K562 (cell line): ENCODE measurements around the gene ODAD2. TPM values are rescaled to one million over a fixed set of nuclear protein-coding genes. Genes with fewer than 3 reads are reported as not detected.
A peak's percentile ranks its signal among the peaks of the same experiment; 100 is the strongest.

Experiments
- ATAC-seq: fragments of 200-7000 bp; cut with Tn5 transposase; 3 replicates; pipeline ENCODE4 v1.9.1; 2020; ENCODE audit warnings: moderate library complexity
- BruUV-seq: library from RNA; stranded (reverse); fragments of 400-500 nt; replicated peaks from 2 replicates; lab custom pipeline; 2021; lab: Mats Ljungman, UMichigan
- CTCF ChIA-PET: fragments of 300-600 bp; formaldehyde crosslinking; extraction: SDS; loops from one replicate; lab custom pipeline; 2021; ENCODE audit warnings: low intra/inter-chr PET ratio; lab: Yijun Ruan, JAX
- POLR2A ChIA-PET: fragments of 300-600, 350-650 bp; sonication (Branson Sonifier 250); formaldehyde crosslinking; extraction: SDS; loops from one replicate; lab custom pipeline; 2021; ENCODE audit warnings: antibody characterized with exemption, inconsistent platforms; lab: Yijun Ruan, JAX
- DNase-seq, 4 experiments: peaks; one replicate each; pipeline versions ENCODE4 v3.0.0 to v3.0.0-alpha.2; 2011 to 2018; ENCODE audit warnings: low spot score in 3 of 4, mixed read lengths in 3 of 4; ENCODE audit errors: extremely low read depth in 1 of 4
- FAIRE-seq: peaks from 2 replicates; lab custom pipeline; 2011; peaks lifted over from hg19 to GRCh38; lab: Jason Lieb, UNC
- H2AFZ ChIP-seq: 2 replicates; pipeline ENCODE4 v1.6.0; 2011; ENCODE audit warnings: low read depth, low read length, control low read depth, inconsistent platforms
- H3K27ac ChIP-seq: fragments of 200-600 bp; 3 replicates; pipeline ENCODE4 v1.8.0; 2011; ENCODE audit warnings: low read depth, mild to moderate bottlenecking, control low read depth, inconsistent platforms, low read length, moderate library complexity, mixed read lengths; ENCODE audit errors: extremely low read depth
- H3K27me3 ChIP-seq, 2 experiments: fragments of 300-600 bp in 1 of 2; 2 replicates in 1 of 2; 3 replicates in 1 of 2; pipeline versions ENCODE4 v1.6.0 to v1.8.0; 2011; ENCODE audit warnings: inconsistent platforms in 2 of 2, low read length in 2 of 2, mild to moderate bottlenecking in 1 of 2, mixed read lengths in 1 of 2, moderate library complexity in 1 of 2; ENCODE audit not compliant: control insufficient read depth in 2 of 2, insufficient read depth in 2 of 2
- H3K36me3 ChIP-seq: fragments of 300-600 bp; 3 replicates; pipeline ENCODE4 v1.8.0; 2011; ENCODE audit warnings: mild to moderate bottlenecking, low read length, inconsistent platforms; ENCODE audit not compliant: control insufficient read depth, insufficient read depth
- H3K4me1 ChIP-seq, 2 experiments: fragments of 200-600 bp in 1 of 2; replicated peaks in 1 of 2; 2 replicates in 1 of 2; 3 replicates in 1 of 2; pipeline versions ENCODE4 v1.5.1 to v1.8.0; 2011; ENCODE audit warnings: inconsistent platforms in 2 of 2, low read length in 2 of 2, mild to moderate bottlenecking in 1 of 2, mixed read lengths in 1 of 2, moderate library complexity in 1 of 2; ENCODE audit not compliant: control insufficient read depth in 2 of 2, insufficient read depth in 2 of 2
- H3K4me2 ChIP-seq: 2 replicates; pipeline ENCODE4 v1.6.1; 2011; ENCODE audit warnings: low read length, control low read depth, inconsistent platforms, mixed read lengths; ENCODE audit not compliant: insufficient read depth
- H3K4me3 ChIP-seq: fragments of 200-600 bp; sonication (generic), shearing (Covaris generic); 2 replicates; pipeline ENCODE4 v1.5.1; 2016; ENCODE audit warnings: control low read depth, inconsistent platforms
- H3K79me2 ChIP-seq: fragments of 200-600 bp; 3 replicates; pipeline ENCODE4 v1.8.0; 2011; ENCODE audit warnings: low read length, inconsistent platforms; ENCODE audit not compliant: control insufficient read depth, insufficient read depth
- H3K9ac ChIP-seq, 2 experiments: 2 replicates each; pipeline versions ENCODE4 v1.6.0 to v1.6.1; 2011; ENCODE audit warnings: low read depth in 2 of 2, low read length in 2 of 2, control low read depth in 1 of 2, inconsistent platforms in 1 of 2, mild to moderate bottlenecking in 1 of 2, mixed read lengths in 1 of 2; ENCODE audit not compliant: insufficient read depth in 1 of 2
- H3K9me1 ChIP-seq: one replicate; pipeline ENCODE4 v1.6.0; 2011; ENCODE audit warnings: inconsistent platforms, mild to moderate bottlenecking, low read length, moderate library complexity; ENCODE audit not compliant: control insufficient read depth, insufficient read depth
- H3K9me3 ChIP-seq: replicated peaks from 2 replicates; pipeline ENCODE4 v1.5.1; 2011; ENCODE audit warnings: low read depth, low read length, inconsistent platforms; ENCODE audit not compliant: control insufficient read depth, insufficient read depth
- H4K20me1 ChIP-seq: replicated peaks from 2 replicates; pipeline ENCODE4 v1.6.1; 2011; ENCODE audit warnings: low read length, inconsistent platforms, mixed read lengths; ENCODE audit not compliant: control insufficient read depth, insufficient read depth
- ARHGAP35 ChIP-seq: fragments of 450-650 bp; IDR thresholded peaks from 2 replicates; pipeline ENCODE4 v1.6.1; 2018; ENCODE audit not compliant: partially characterized antibody
- CTCF ChIP-seq, 3 experiments: IDR thresholded peaks in 2 of 3; conservative IDR thresholded peaks in 1 of 3; 2 replicates each; pipeline ENCODE4 v1.5.1; 2011 to 2012; ENCODE audit warnings: low read length in 3 of 3, mild to moderate bottlenecking in 3 of 3, control low read depth in 2 of 3, improper control_type of control experiment in 1 of 3, inconsistent platforms in 1 of 3, low read depth in 1 of 3, mixed read lengths in 1 of 3, moderate library complexity in 1 of 3; ENCODE audit not compliant: insufficient read depth in 2 of 3
- ESRRB ChIP-seq: fragments of 250-450 bp; sonication (Bioruptor Pico); IDR thresholded peaks from 2 replicates; pipeline ENCODE4 v1.5.0; 2020; ENCODE audit warnings: mild to moderate bottlenecking, moderate library complexity, borderline replicate concordance
- GTF2B ChIP-seq: IDR thresholded peaks from 2 replicates; pipeline ENCODE4 v1.6.1; 2011; ENCODE audit not compliant: insufficient read length; ENCODE audit errors: extremely low read depth
- MEIS2 ChIP-seq: fragments of 450-650 bp; IDR thresholded peaks from 2 replicates; pipeline ENCODE4 v1.6.1; 2014; ENCODE audit warnings: mild to moderate bottlenecking; ENCODE audit not compliant: partially characterized antibody
- MTA1 ChIP-seq: fragments of 450-650 bp; IDR thresholded peaks from 2 replicates; pipeline ENCODE4 v1.6.1; 2017; ENCODE audit warnings: borderline replicate concordance
- NFATC3 ChIP-seq: fragments of 450-650 bp; IDR thresholded peaks from 2 replicates; pipeline ENCODE4 v1.6.1; 2017; ENCODE audit warnings: mild to moderate bottlenecking
- RBM14 ChIP-seq: fragments of 200-400 bp; formaldehyde crosslinking; IDR thresholded peaks from 2 replicates; pipeline ENCODE4 v1.6.1; 2018; ENCODE audit warnings: low read depth, mild to moderate bottlenecking, low read length, moderate library complexity, borderline replicate concordance; ENCODE audit not compliant: insufficient read depth
- RBM25 ChIP-seq: fragments of 200-400 bp; formaldehyde crosslinking; IDR thresholded peaks from 2 replicates; pipeline ENCODE4 v1.6.1; 2018; ENCODE audit warnings: low read length, low read depth, moderate library complexity; ENCODE audit not compliant: severe bottlenecking
- RFX7 ChIP-seq: fragments of 250-450 bp; sonication (Bioruptor Pico); IDR thresholded peaks from 2 replicates; pipeline ENCODE4 v1.5.1; 2021; ENCODE audit warnings: mild to moderate bottlenecking
- STAG1 ChIP-seq: sonication (generic); formaldehyde crosslinking; IDR thresholded peaks from 2 replicates; pipeline ENCODE4 v1.5.0; 2020; ENCODE audit warnings: missing genetic modification reagents, borderline replicate concordance
- TARDBP ChIP-seq: fragments of 450-650 bp; IDR thresholded peaks from 2 replicates; pipeline ENCODE4 v1.6.1; 2016
- ZBED1 ChIP-seq: IDR thresholded peaks from 2 replicates; pipeline ENCODE4 v1.6.1; 2014
- ZNF75A ChIP-seq: fragments of 450-650 bp; formaldehyde crosslinking; IDR thresholded peaks from 2 replicates; pipeline ENCODE4 v1.4.0; 2020; ENCODE audit warnings: mild to moderate bottlenecking
- WGBS: fragments of 100-300 bp; shearing (Covaris generic); methylation state at CpG from one replicate; pipeline ENCODE4 v1.1.6; 2016; ENCODE audit warnings: low coverage, mixed read lengths; ENCODE audit not compliant: insufficient coverage; ENCODE audit errors: missing lambda C conversion rate; 5-methylcytosine and 5-hydroxymethylcytosine counted together
- in situ Hi-C: fragments of 300-500 bp; cut with MboI; formaldehyde crosslinking; loops from 4 replicates; pipeline ENCODE4 v1.15.0; 2018; ENCODE audit warnings: inconsistent platforms, mixed read lengths
- intact Hi-C: fragments of 100-400 bp; cut with micrococcal nuclease; formaldehyde crosslinking; loops from 2 replicates; pipeline ENCODE4 v1.14.2; 2022
- polyA plus RNA-seq, 8 experiments: library from polyadenylated mRNA; depleted of rRNA in 4 of 8; stranded (reverse) in 5 of 8; unstranded in 3 of 8; fragments of >200 nt; fragmentation: Nextera tagmentation in 2 of 8; fragmentation: Illumina TruSeq in 1 of 8; extraction: Ambion mirVana in 2 of 8; extraction: Trizol in 1 of 8; gene quantifications; 2 replicates each; pipeline versions ENCODE4 v1.2.1 to v1.2.3, GENCODE V29; 2011 to 2014; ENCODE audit warnings: inconsistent platforms in 1 of 8, missing spikeins in 1 of 8
- total RNA-seq, 7 experiments: library from RNA; depleted of rRNA in 6 of 7; stranded (reverse); fragments of >200 nt in 6 of 7; fragmentation: Illumina TruSeq in 2 of 7; extraction: Trizol in 2 of 7; gene quantifications; 2 replicates each; pipeline versions ENCODE4 v1.2.1 to v1.2.3, GENCODE V29; 2011 to 2021; ENCODE audit warnings: low replicate concordance in 1 of 7

The ODAD2 gene
- total and polyA plus RNA-seq, 9 of the 15 experiments (the other 6 are each of a cell fraction or from before 2014, with no cell fraction given): not detected

GRCh38 chr10:27794157-27794556 lies 204.7 kb downstream of the ODAD2 start:
- no peaks in the 10 kb centered on the region for H4K20me1 ChIP-seq
- H3K9me3 ChIP-seq: no peaks in the 10 kb centered on the region
- H2AFZ ChIP-seq: no peak overlapping the region
- CTCF ChIA-PET: interaction anchor here (0.5 kb wide), 1 partner anchor 28 kb away, joined by 3 read pairs; no protein-coding TSS in a partner anchor
- no peaks in the 10 kb centered on the region for H3K27me3 ChIP-seq
- no peaks in the 10 kb centered on the region for H3K79me2 ChIP-seq
- H3K4me1 ChIP-seq: no peaks in the 10 kb centered on the region
- no peaks in the 10 kb centered on the region for H3K9me1 ChIP-seq
- no TSS peak for BruUV-seq
- no peak for ATAC-seq
- intact Hi-C loops: no loop called here
- no peak overlapping the region for H3K9ac ChIP-seq
- 0% methylated on average over 1 of the region's 1 CpG for WGBS
- no peak for TF ChIP-seq RBM25
- peak in 2 of 3 experiments; percentile 13 to 25; a peak in 1 of 6 replicates for TF ChIP-seq CTCF (IDR thresholded peaks at IDR 0.05 in 2 of 3, conservative IDR thresholded peaks at IDR 0.05 in 1 of 3; ENCODE audit: insufficient read depth in 2 of 3, low read depth in 1 of 3, low read length in 3 of 3)
- TF ChIP-seq, all 486 proteins: peak for 1
- POLR2A ChIA-PET: no interaction called here
- H3K4me2 ChIP-seq: no peak overlapping the region
- H3K27ac ChIP-seq: no peak overlapping the region
- FAIRE-seq (no peak), DNase-seq (peak in 1 of 4 experiments; percentile 12)
- in situ Hi-C loops: no loop called here
- no peak overlapping the region for H3K4me3 ChIP-seq
- no peaks in the 10 kb centered on the region for H3K36me3 ChIP-seq

GRCh38 chr10:27792216-27792615 lies 206.7 kb downstream of the ODAD2 start:
- Histone ChIP-seq H3K9ac (no peak overlapping the region), H3K4me2 (no peak overlapping the region), H3K9me1 (no peaks in the 10 kb centered on the region), H3K27ac (no peak overlapping the region), H3K4me1 (no peaks in the 10 kb centered on the region)
- POLR2A ChIA-PET: interaction anchor here (0.6 to 0.9 kb wide), 2 partner anchors 8 to 436 kb away, joined by 3 to 4 read pairs; no protein-coding TSS in a partner anchor
- TF ChIP-seq GTF2B: no peak
- no peak for TF ChIP-seq TARDBP
- TF ChIP-seq MEIS2: no peak
- no peak for TF ChIP-seq ZNF75A (CRISPR knock-in tag)
- TF ChIP-seq ESRRB (CRISPR knock-in tag): no peak
- TF ChIP-seq MTA1: no peak
- no peak for TF ChIP-seq NFATC3
- no peak for TF ChIP-seq ARHGAP35
- TF ChIP-seq STAG1 (CRISPR knock-in tag): no peak
- no peak for TF ChIP-seq RBM14
- TF ChIP-seq ZBED1: no peak
- TF ChIP-seq RFX7 (CRISPR knock-in tag): no peak
- TF ChIP-seq, all 486 proteins: peak for 0
- Histone ChIP-seq H4K20me1 (no peaks in the 10 kb centered on the region), H3K4me3 (no peak overlapping the region), H3K79me2 (no peaks in the 10 kb centered on the region), H3K27me3 (no peaks in the 10 kb centered on the region), H3K9me3 (no peaks in the 10 kb centered on the region), H2AFZ (no peak overlapping the region), H3K36me3 (no peaks in the 10 kb centered on the region)
- CTCF ChIA-PET: no interaction called here
- 0% methylated on average over 2 of the region's 2 CpGs for WGBS
- no peak for FAIRE-seq
- no TSS peak for BruUV-seq
- no peak for ATAC-seq
- in situ Hi-C loops (no loop called here), intact Hi-C loops (no loop called here)
- DNase-seq: no peak
